HepG2 (cell line): Measurements from ENCODE around the gene ZBTB20. TPM values are rescaled to one million over a fixed set of nuclear protein-coding genes. Genes with fewer than 3 reads are reported as not detected.
A peak's percentile ranks its signal among the peaks of the same experiment; 100 is the strongest.

Experiments used
- DMAP1 ChIP-seq: IDR thresholded peaks from 2 replicates; pipeline ENCODE4 v1.6.1; 2016
- DNMT3B ChIP-seq: conservative IDR thresholded peaks from 2 replicates; pipeline ENCODE4 v1.6.1; 2016; ENCODE audit warnings: missing biosample characterization, control low read depth
- KAT8 ChIP-seq: IDR thresholded peaks from 2 replicates; pipeline ENCODE4 v1.6.1; 2016; ENCODE audit warnings: missing genetic modification reagents, missing compliant biosample characterization
- POLR2AphosphoS5 ChIP-seq: IDR thresholded peaks from 2 replicates; pipeline ENCODE4 v1.6.1; 2012; ENCODE audit warnings: low read depth, low read length
- RFX5 ChIP-seq: IDR thresholded peaks from 2 replicates; pipeline ENCODE4 v1.6.1; 2011; ENCODE audit warnings: low read depth, low read length, improper control_type of control experiment
- SP2 ChIP-seq: sonication (generic); formaldehyde crosslinking; IDR thresholded peaks from 2 replicates; pipeline ENCODE4 v1.5.1; 2020; ENCODE audit warnings: mild to moderate bottlenecking, missing genetic modification reagents
- SRSF1 ChIP-seq: fragments of 200-400 bp; formaldehyde crosslinking; optimal IDR thresholded peaks from 2 replicates; pipeline ENCODE3; 2017; ENCODE audit warnings: mild to moderate bottlenecking, low read depth, low read length, moderate library complexity
- WIZ ChIP-seq: sonication (generic); formaldehyde crosslinking; IDR thresholded peaks from 2 replicates; pipeline ENCODE4 v1.5.1; 2020; ENCODE audit warnings: mild to moderate bottlenecking, missing genetic modification reagents
- ZBTB7B ChIP-seq: sonication (generic); formaldehyde crosslinking; IDR thresholded peaks from 2 replicates; pipeline ENCODE4 v1.4.0; 2020; ENCODE audit warnings: missing genetic modification reagents
- ZFY ChIP-seq: sonication (generic); formaldehyde crosslinking; IDR thresholded peaks from 2 replicates; pipeline ENCODE4 v1.4.0; 2020; ENCODE audit warnings: missing genetic modification reagents
- ZNF225 ChIP-seq: sonication (generic); formaldehyde crosslinking; IDR thresholded peaks from 2 replicates; pipeline ENCODE4 v1.4.0; 2020; ENCODE audit warnings: mild to moderate bottlenecking, missing genetic modification reagents
- ZNF234 ChIP-seq: sonication (generic); formaldehyde crosslinking; conservative IDR thresholded peaks from 2 replicates; pipeline ENCODE4 v1.5.1; 2020; ENCODE audit warnings: mild to moderate bottlenecking, missing genetic modification reagents
- ZNF337 ChIP-seq: sonication (generic); formaldehyde crosslinking; IDR thresholded peaks from 2 replicates; pipeline ENCODE4 v1.5.1; 2020; ENCODE audit warnings: missing genetic modification reagents, low read depth, mild to moderate bottlenecking, borderline replicate concordance
- ZNF766 ChIP-seq: sonication (generic); formaldehyde crosslinking; IDR thresholded peaks from 2 replicates; pipeline ENCODE4 v1.5.0; 2020; ENCODE audit warnings: missing genetic modification reagents, borderline replicate concordance
- ZNF776 ChIP-seq: sonication (generic); formaldehyde crosslinking; IDR thresholded peaks from 2 replicates; pipeline ENCODE4 v1.4.0; 2020; ENCODE audit warnings: mild to moderate bottlenecking, missing genetic modification reagents
- polyA plus RNA-seq, 8 experiments: library from polyadenylated mRNA; depleted of rRNA in 3 of 8; stranded (reverse) in 7 of 8; unstranded in 1 of 8; fragments of >200 nt; fragmentation: Illumina TruSeq in 4 of 8; extraction: Trizol in 4 of 8; gene quantifications; 2 replicates each; pipeline versions ENCODE4 v1.2.1 to v1.2.3, GENCODE V29; 2011 to 2016; ENCODE audit warnings: low read depth in 4 of 8, missing spikeins in 1 of 8, mixed read lengths in 1 of 8; ENCODE audit not compliant: insufficient read depth in 1 of 8
- total RNA-seq, 5 experiments: library from RNA; depleted of rRNA; stranded (reverse); fragments of >200 nt; fragmentation: Illumina TruSeq; extraction: Trizol; gene quantifications; 2 replicates each; pipeline ENCODE4 v1.2.3, GENCODE V29; 2016; ENCODE audit warnings: low read depth in 1 of 5
- TF ChIP-seq, protein P1 (sequence below): fragments of 450-650 bp; IDR thresholded peaks from 2 replicates; pipeline ENCODE4 v1.6.1; 2016
- TF ChIP-seq, protein P2 (sequence below): sonication (generic); formaldehyde crosslinking; IDR thresholded peaks from 2 replicates; pipeline ENCODE4 v1.4.0; 2020; ENCODE audit warnings: mild to moderate bottlenecking, missing genetic modification reagents
- TF ChIP-seq, protein P3 (sequence below): sonication (generic); formaldehyde crosslinking; IDR thresholded peaks from 2 replicates; pipeline ENCODE4 v1.5.0; 2020; ENCODE audit warnings: mild to moderate bottlenecking, missing genetic modification reagents, borderline replicate concordance
- TF ChIP-seq, protein P4 (sequence below): sonication (generic); formaldehyde crosslinking; IDR thresholded peaks from 2 replicates; pipeline ENCODE4 v1.4.0; 2020; ENCODE audit warnings: missing genetic modification reagents, low read depth, mild to moderate bottlenecking, borderline replicate concordance
- TF ChIP-seq, protein P5 (sequence below): sonication (generic); formaldehyde crosslinking; IDR thresholded peaks from 2 replicates; pipeline ENCODE4 v1.5.1; 2020; ENCODE audit warnings: mild to moderate bottlenecking, moderate library complexity, missing genetic modification reagents

The ZBTB20 gene
- total and polyA plus RNA-seq, 2 of the 13 experiments (the other 11 are each of a cell fraction or from before 2014, with no cell fraction given): 1.9 to 8.8 TPM

DNA sequence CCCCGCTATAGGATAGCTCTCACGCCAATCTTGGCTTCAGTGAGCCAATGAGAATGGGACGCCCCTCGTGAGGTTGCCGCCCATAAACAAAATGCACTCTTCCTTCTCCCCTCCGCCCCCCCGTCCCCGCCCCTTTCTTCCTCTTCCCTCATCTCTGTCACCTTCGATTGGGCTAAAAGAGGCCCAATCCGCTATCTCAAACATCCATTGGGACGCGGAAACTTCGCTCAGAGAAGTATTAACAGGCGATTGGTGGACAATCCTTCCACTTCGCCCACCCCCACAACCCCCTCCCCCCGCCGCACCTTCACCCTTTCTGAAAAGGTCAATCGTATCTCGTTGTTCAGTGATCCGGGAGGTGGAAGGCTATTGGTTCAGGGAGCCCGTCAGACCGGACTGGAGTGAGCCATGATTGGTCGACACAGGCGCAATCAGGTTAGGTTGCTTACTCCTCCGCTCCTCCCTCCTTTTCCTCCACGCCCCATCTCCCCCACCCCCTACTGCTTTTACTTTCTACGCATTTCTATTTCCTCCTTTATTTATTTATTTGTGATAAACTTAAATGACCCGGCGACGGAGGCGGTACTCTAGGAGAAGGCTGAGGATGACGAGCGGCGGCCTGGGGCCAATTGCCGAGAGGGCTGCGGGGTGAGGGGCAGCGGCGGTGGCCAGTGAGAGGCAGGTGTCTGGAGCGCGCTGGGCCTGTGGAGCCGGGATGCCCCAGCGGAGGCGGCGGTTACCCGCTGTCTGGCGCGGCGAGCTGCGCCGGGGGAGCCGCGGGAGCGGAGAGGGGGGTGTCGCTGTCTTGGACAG lies 447 bp upstream of the ZBTB20 start (continued):
- TF ChIP-seq, protein P1, sequence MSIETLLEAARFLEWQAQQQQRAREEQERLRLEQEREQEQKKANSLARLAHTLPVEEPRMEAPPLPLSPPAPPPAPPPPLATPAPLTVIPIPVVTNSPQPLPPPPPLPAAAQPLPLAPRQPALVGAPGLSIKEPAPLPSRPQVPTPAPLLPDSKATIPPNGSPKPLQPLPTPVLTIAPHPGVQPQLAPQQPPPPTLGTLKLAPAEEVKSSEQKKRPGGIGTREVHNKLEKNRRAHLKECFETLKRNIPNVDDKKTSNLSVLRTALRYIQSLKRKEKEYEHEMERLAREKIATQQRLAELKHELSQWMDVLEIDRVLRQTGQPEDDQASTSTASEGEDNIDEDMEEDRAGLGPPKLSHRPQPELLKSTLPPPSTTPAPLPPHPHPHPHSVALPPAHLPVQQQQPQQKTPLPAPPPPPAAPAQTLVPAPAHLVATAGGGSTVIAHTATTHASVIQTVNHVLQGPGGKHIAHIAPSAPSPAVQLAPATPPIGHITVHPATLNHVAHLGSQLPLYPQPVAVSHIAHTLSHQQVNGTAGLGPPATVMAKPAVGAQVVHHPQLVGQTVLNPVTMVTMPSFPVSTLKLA: peak; percentile 32; the same call in 1 of the 2 replicates
- TF ChIP-seq DNMT3B (no peak), SRSF1 (no peak), ZFY (peak; percentile 88), ZNF776 (CRISPR knock-in tag) (no peak), DMAP1 (no peak; the same call in 1 of the 2 replicates), POLR2AphosphoS5 (no peak), ZBTB7B (CRISPR knock-in tag) (no peak), WIZ (CRISPR knock-in tag) (0 out of 2 replicates have a peak, but pooled peaks have one; percentile 20), SP2 (CRISPR knock-in tag) (peak; percentile 90), ZNF766 (CRISPR knock-in tag) (no peak), ZNF225 (CRISPR knock-in tag) (0 out of 2 replicates have a peak, but pooled peaks have one; percentile 62), KAT8 (CRISPR knock-in tag) (peak; percentile 27; the same call in 1 of the 2 replicates), ZNF234 (CRISPR knock-in tag) (no peak), ZNF337 (CRISPR knock-in tag) (no peak), RFX5 (peak; percentile 16; the same call in 1 of the 2 replicates)
- TF ChIP-seq, protein P2, sequence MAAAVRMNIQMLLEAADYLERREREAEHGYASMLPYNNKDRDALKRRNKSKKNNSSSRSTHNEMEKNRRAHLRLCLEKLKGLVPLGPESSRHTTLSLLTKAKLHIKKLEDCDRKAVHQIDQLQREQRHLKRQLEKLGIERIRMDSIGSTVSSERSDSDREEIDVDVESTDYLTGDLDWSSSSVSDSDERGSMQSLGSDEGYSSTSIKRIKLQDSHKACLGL: peak; percentile 72; the same call in 1 of the 2 replicates
- TF ChIP-seq, protein P3, sequence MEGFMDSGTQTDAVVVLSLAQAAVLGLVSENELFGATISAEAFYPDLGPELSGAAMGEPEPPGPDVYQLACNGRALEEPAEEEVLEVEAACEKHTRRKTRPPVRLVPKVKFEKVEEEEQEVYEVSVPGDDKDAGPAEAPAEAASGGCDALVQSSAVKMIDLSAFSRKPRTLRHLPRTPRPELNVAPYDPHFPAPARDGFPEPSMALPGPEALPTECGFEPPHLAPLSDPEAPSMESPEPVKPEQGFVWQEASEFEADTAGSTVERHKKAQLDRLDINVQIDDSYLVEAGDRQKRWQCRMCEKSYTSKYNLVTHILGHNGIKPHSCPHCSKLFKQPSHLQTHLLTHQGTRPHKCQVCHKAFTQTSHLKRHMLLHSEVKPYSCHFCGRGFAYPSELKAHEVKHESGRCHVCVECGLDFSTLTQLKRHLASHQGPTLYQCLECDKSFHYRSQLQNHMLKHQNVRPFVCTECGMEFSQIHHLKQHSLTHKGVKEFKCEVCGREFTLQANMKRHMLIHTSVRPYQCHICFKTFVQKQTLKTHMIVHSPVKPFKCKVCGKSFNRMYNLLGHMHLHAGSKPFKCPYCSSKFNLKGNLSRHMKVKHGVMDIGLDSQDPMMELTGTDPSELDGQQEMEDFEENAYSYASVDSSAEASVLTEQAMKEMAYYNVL: no peak
- TF ChIP-seq, protein P4, sequence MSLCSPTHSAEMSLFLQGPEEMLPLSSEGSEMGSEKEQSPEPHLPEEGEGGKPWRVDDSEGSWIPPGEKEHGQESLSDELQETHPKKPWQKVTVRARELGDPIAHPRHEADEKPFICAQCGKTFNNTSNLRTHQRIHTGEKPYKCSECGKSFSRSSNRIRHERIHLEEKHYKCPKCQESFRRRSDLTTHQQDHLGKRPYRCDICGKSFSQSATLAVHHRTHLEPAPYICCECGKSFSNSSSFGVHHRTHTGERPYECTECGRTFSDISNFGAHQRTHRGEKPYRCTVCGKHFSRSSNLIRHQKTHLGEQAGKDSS (CRISPR knock-in tag): no peak
- TF ChIP-seq, protein P5, sequence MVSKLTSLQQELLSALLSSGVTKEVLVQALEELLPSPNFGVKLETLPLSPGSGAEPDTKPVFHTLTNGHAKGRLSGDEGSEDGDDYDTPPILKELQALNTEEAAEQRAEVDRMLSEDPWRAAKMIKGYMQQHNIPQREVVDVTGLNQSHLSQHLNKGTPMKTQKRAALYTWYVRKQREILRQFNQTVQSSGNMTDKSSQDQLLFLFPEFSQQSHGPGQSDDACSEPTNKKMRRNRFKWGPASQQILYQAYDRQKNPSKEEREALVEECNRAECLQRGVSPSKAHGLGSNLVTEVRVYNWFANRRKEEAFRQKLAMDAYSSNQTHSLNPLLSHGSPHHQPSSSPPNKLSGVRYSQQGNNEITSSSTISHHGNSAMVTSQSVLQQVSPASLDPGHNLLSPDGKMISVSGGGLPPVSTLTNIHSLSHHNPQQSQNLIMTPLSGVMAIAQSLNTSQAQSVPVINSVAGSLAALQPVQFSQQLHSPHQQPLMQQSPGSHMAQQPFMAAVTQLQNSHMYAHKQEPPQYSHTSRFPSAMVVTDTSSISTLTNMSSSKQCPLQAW (CRISPR knock-in tag): peak; percentile 52; the same call in 1 of the 2 replicates
